GM23338 (cell line): ENCODE results near the gene SPRY1.

Experiments used
- CREB1 ChIP-seq: fragments of 250-450 bp; sonication (Bioruptor Pico); IDR thresholded peaks from 2 replicates; pipeline ENCODE4 v1.5.0; 2020; ENCODE audit warnings: low read depth, mild to moderate bottlenecking, moderate library complexity
- EZH2 ChIP-seq: fragments of 200-600 bp; sonication (generic); IDR thresholded peaks from one replicate; pipeline ENCODE4 v1.8.0; 2017; ENCODE audit warnings: antibody characterized with exemption, mild to moderate bottlenecking, low read depth; ENCODE audit not compliant: unreplicated experiment
- EZH2phosphoT487 ChIP-seq: fragments of 200-600 bp; sonication (generic); IDR thresholded peaks from one replicate; pipeline ENCODE4 v1.8.1; 2018; ENCODE audit warnings: antibody characterized with exemption; ENCODE audit not compliant: unreplicated experiment
- POLR2AphosphoS5 ChIP-seq: IDR thresholded peaks from 2 replicates; pipeline ENCODE4 v1.6.1; 2016; ENCODE audit warnings: antibody characterized with exemption, low read depth
- STAT1 ChIP-seq: IDR thresholded peaks from one replicate; pipeline ENCODE4 v1.6.1; 2016; ENCODE audit warnings: antibody characterized with exemption; ENCODE audit not compliant: unreplicated experiment
- TF ChIP-seq, protein P1 (sequence below), 2 experiments: fragments of 200-600 bp in 1 of 2; sonication (generic) in 1 of 2; conservative IDR thresholded peaks; 2 replicates each; pipeline versions ENCODE4 v1.5.1 to v1.6.1; 2016 to 2017; ENCODE audit warnings: antibody characterized with exemption in 2 of 2, low read depth in 2 of 2, mild to moderate bottlenecking in 2 of 2, moderate library complexity in 1 of 2
- TF ChIP-seq, protein P2 (sequence below): IDR thresholded peaks from 2 replicates; pipeline ENCODE4 v1.6.1; 2016; ENCODE audit warnings: antibody characterized with exemption

DNA sequence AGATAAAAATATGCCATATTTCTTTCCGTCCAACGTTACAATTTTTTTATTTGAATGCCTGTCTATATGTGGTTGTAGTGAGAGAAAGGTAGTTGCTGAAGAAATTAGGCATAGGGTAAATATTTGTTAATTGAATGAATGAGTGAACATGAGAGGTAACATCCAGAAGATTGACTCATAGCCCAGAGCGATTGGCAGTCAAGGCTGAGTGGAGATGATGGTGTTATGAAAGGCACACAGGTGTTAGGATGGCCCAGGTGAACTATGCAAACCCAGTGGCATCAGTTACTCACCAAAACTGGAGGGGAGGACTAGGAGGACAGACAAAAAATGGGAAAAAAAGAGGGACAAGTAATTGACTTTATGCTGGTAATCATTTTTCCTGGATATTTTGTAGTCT, 31.7 kb upstream of the SPRY1 start:
- TF ChIP-seq POLR2AphosphoS5 (no peak), CREB1 (no peak), EZH2phosphoT487 (no peak), EZH2 (no peak), STAT1 (no peak)
- TF ChIP-seq, protein P1, sequence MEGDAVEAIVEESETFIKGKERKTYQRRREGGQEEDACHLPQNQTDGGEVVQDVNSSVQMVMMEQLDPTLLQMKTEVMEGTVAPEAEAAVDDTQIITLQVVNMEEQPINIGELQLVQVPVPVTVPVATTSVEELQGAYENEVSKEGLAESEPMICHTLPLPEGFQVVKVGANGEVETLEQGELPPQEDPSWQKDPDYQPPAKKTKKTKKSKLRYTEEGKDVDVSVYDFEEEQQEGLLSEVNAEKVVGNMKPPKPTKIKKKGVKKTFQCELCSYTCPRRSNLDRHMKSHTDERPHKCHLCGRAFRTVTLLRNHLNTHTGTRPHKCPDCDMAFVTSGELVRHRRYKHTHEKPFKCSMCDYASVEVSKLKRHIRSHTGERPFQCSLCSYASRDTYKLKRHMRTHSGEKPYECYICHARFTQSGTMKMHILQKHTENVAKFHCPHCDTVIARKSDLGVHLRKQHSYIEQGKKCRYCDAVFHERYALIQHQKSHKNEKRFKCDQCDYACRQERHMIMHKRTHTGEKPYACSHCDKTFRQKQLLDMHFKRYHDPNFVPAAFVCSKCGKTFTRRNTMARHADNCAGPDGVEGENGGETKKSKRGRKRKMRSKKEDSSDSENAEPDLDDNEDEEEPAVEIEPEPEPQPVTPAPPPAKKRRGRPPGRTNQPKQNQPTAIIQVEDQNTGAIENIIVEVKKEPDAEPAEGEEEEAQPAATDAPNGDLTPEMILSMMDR (conservative IDR thresholded peaks at IDR 0.05; ENCODE audit: low read depth in 2 of 2) = no peak
- TF ChIP-seq, protein P2, sequence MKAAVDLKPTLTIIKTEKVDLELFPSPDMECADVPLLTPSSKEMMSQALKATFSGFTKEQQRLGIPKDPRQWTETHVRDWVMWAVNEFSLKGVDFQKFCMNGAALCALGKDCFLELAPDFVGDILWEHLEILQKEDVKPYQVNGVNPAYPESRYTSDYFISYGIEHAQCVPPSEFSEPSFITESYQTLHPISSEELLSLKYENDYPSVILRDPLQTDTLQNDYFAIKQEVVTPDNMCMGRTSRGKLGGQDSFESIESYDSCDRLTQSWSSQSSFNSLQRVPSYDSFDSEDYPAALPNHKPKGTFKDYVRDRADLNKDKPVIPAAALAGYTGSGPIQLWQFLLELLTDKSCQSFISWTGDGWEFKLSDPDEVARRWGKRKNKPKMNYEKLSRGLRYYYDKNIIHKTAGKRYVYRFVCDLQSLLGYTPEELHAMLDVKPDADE = no peak
